ENCODE data around the gene MISP3.

The MISP3 gene

DNA sequence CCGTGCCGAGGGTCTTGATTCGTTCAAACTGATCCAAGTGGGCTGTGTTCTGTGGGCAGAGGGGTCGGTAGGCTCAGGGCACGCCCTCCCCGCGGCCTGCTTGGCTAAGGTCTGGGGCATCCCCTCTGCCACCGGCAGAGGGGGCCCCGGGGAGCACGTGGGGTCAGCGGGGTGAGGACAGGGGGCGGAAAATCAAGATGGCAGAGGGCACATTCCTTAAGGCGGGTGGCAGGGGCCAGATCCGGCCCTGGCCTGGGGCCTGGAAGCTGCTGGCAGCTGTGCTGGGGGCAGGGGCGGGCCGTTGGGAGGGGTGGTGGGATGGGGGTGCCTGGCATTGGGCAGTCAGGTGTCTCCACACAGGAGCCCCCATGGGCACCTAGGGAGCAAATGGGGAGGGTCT is 34.3 kb downstream of the MISP3 start:
- no peak for DNase-seq

GRCh38 chr19:14107581-14108461 is 35.2 kb downstream of the MISP3 start:
- no peak for DNase-seq

- no peak for DNase-seq
Measured at GRCh38 chr19:14110650-14111049, 38.1 kb downstream of the MISP3 start.

- no peak for DNase-seq
Measured at GRCh38 chr19:14111486-14111885, 38.9 kb downstream of the MISP3 start.

GRCh38 chr19:14112051-14112808 is 39.6 kb downstream of the MISP3 start:
- no peak for DNase-seq

- DNase-seq, result no peak
Measured at GRCh38 chr19:14112809-14113385, 40.3 kb downstream of the MISP3 start.

GRCh38 chr19:14113762-14114414 is 41.3 kb downstream of the MISP3 start:
- no peak for DNase-seq

- DNase-seq, result no peak
Measured at GRCh38 chr19:14114439-14114838, 41.9 kb downstream of the MISP3 start.

DNA sequence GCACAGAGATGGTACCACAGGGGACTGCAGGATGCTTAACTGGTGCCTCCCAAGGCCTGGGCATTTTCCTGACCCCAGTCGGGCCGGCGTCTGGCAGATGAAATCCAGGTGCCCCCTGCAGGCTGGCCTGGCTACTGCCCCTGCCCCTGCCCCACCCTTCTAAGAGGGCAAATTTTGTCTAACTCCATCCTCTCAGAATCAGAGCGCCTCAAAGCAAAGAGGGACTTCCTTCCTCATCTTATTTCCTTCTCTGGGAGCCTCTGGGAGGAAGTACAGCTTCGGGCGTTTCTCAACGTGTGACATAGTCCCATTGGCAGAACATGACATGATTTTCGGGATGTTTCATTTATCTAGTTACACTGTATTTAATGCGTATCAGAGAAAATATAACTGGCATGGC is 42.3 kb downstream of the MISP3 start:
- no peak for DNase-seq

- no peak for DNase-seq
Measured at GRCh38 chr19:14115756-14116155, 43.2 kb downstream of the MISP3 start.

- no peak for DNase-seq
Measured at GRCh38 chr19:14116525-14116917, 43.9 kb downstream of the MISP3 start.

DNA sequence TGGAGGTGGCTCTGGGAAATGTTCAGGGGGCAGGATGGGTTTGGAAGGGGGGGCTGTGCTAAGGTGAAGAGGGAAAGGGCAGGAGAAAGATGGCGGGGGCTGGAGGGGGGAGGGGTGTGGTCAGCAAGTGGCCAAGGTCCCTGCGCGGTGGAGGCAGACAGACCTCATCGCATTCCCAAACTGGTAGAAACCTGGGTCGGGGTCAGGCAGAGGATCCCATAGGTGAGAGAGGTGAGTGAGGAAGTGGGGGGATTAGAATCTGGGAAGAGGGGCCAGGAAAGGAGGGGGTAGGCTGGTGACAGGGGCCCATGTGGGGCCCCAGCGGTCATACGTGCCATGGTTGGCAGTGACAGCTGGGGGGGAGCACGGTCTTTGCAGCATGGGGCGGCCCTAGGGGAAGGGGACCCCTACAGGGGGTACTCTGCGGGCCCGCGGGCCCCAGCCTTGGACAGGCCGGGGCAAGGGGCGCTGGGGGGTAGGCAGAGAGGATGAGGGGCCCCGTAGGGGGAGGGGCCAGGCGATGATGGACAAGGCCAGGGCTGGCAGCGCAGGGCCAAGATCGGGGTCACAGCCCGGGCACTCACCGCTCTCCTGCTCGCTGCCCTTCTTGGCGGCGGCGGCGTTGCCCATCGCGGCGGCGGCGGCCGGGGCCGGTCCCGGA is 44.5 kb downstream of the MISP3 start:
- no peak for DNase-seq

DNA sequence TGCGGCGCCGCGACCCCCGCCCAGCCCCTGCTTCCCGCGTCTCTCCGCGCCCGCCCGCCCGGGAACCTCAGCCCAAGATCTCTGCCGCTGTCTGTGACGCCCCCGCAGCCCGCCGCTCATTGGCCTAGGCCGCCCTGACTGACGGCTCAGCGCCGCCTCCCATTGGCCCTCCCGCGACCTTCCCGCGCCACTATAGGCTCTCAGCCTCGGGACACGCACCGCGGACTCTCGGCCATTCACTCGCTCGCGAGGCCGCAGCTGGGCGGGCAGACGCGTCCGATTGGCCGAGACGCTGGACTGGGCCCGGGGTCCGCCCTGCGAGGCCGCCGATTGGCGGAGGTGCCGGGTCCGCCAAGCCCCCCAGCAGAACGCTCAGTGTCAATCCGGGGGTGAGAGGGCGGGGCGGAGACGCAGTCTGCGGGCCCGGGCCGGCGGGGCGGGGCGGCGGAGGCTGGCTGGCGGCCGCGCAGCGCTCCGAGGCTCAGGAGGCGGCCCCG is 45.1 kb downstream of the MISP3 start, which contains the start of gene PRKACA:
Gene PRKACA (minus strand): TSS at position 95 of the 497 bp plus-strand sequence. CDS start 215 bp downstream, outside the sequence.
- DNase-seq, result peak; percentile 95

DNA sequence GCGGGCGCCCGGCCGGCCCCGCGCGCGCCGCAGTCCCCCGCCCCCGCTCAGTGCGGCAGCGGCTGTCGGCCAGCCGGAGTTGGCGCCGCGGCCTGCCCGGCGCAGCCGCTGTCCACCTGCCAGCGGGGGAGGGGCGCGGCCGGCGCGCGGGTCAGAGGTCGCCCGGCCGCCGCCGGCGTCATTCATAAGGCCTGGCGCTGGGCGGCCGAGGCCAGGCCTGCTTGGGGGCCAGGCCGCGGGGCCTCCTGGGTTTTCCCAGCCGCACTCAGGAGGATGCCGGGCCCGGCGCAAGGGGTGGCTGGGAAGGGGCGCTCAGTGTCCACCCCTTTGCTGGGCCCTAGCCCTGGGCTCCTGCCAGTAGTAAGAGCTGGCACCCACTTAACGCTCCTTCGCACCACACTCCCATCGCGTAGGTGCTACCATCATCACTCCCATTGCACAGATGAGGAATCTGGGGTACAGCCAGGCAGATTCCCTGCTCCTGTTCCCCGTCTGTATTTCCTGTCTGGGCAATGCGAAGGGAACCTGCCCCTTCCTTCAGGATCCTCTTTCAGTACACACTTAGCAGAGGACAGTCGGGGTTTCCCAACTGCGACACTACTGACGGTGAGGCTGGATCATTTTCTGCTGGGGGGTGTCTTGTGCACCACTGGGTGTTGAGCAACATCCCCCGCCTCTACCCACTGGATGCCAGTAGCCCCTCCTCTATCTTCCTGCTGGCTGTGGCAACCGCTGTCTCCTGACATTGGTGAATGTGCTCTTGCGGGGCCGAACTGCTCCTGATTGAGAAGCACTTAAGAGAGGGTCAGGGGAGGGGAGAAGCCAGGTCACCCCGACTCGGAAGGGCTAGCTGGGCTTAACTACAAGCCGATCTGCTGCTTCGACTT is 45.8 kb downstream of the MISP3 start:
- peak; percentile 20 for DNase-seq

DNA sequence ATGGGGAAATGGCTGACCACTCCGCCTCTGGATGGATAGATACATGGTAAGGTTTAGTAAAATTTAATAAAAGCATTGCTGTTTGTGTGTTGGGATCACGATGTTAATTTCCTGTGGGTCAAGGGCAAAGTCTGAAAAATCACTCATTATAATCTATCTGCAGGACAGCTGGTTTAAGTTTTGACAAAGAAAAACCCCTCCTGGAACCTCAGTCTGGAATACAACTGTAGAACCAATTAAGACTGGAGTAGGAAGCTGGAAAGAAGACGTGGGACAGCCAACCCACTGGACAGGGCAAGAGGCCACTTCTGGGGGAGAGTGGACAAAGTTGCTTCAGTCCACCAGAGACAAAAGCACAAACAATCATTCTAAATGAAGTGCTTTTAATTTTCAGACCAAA is 46.6 kb downstream of the MISP3 start:
- no peak for DNase-seq

- no peak for DNase-seq
Measured at GRCh38 chr19:14119644-14120496, 47.3 kb downstream of the MISP3 start.

GRCh38 chr19:14120497-14120780 is 47.9 kb downstream of the MISP3 start:
- DNase-seq, result no peak

GRCh38 chr19:14122924-14123323 is 50.3 kb downstream of the MISP3 start:
- no peak for DNase-seq

Data from DMS79 treated with DMSO at 0.1 percent for 48 hours (cell line).